Stimulated activated CD8-positive, alpha-beta memory T cell treated with anti-CD3 and anti-CD28 coated beads, Interleukin-12 subunit alpha, Interleukin-12 subunit beta, amount 100 ng/mL, for 4 hours (primary cell): ENCODE results near the gene GAS2.

Source experiments
- DNase-seq: peaks from one replicate; pipeline ENCODE4 v3.0.0-alpha.2; 2020; ENCODE audit warnings: low read depth

Gene GAS2

DNA sequence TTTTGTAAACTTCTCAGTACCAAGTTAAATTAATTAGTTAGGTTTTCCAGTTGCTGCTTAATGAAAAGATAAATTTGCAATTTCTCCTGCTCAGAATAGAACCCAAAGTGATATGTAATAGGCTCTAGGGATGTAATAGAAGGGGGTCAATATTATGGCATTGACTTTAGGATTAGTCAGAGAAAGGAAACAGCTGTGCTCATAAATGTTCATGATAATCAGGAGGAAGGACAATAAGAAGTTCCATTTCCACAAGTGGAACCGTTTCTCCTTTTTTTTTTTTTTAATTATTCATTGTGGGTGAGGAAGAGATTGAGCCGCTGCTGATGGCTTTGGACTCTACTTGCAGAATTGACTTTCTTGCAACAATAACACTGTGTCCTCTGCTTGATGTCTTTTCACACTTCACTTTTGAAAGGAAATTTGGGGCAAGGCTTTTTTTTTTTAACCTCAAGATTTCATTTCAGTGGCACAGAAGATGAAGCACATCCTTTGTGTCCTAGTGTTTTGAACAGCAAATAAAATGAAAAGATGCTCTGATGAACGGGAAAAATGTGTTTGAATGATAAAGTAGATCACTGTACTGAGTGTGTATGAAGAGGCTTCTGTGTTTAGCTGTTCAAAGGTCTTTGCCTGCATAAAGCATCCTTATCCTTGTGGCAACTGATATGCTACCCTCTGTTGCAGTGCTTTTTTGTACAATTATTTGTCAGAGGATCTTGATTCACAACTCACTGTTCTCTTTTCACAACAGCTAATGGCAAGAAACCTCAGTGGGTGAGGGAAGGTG, 62.4 kb downstream of the GAS2 start:
- no peak for DNase-seq

- no peak for DNase-seq
Measured at GRCh38 chr11:22730319-22730718, 63.9 kb downstream of the GAS2 start.

DNA sequence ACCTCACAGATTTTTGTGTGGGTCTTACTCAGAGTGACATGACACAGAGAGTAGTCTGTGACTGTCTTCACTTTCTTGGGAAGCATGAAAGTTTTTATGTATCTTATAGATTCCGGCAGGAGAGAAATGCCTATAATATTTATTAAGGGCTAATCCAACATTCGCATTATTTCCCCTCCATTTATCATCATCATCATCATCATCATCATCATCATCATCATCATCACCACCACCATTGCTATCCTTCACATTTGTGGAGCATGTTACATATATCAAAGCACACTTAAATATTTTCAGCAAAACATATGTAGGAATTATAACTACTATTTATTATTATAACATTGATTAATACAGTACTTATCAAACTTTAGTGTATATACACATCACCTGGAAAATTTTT, 66.2 kb downstream of the GAS2 start:
- DNase-seq, result no peak

DNA sequence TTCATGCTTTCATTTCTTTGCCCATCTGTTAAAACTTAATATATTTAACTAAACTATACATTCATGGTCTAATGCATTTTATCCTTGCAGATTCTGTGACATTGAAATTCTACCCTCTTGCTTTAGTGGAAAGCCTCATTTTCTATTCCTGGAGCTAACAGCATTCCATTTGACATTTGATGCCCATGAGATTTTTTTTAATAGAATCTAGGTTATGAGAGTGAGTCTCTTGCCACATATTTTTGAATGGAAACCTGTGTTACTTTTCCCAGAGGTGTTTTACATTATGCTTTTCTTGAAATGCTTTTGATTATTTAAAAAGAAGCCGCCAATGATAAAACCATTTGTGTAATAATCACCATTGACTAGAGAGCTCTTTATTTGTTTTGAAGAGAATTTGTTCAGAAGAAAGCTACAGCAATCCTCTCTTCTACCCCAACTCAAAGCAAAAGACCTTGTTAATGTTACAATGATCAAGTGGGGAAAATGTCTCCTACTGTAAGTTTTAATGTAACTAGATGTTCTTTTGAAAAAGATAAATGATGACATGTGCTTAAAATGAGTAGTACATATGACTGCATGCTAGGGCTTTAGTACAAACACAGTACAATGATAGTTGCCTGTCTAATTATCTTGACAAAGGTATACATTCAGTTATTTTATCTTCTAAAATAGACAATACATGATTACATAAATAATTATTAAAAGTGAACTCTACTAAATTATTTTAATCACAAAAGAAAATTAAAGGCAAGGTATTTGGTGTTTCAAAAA, 67.3 kb downstream of the GAS2 start:
- no peak for DNase-seq

- DNase-seq, result no peak
Measured at GRCh38 chr11:22734628-22735345, 68.4 kb downstream of the GAS2 start.

DNA sequence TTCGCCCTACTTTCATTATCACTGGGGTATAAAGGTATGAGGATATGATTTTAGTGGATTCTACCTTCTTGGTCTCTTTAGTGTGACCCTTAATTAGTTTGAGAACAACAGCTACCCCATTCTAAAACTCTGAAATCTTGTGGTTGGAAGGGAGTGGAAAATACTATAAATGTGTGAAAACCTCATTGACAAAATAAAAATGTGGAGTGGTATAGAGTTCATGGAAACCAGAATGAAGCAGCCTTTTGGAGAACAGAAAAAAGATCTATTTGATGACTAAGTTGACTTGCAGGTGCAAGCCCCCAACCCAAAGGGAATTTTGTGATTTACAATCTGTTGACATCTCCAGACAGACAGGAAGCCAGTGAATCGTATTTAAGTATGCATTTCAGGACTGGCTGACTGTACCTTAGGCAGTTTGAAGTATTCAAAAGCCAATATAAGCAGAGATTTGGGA, 75.8 kb downstream of the GAS2 start:
- no peak for DNase-seq

- DNase-seq, result no peak
Measured at GRCh38 chr11:22749536-22749935, 83.1 kb downstream of the GAS2 start.

DNA sequence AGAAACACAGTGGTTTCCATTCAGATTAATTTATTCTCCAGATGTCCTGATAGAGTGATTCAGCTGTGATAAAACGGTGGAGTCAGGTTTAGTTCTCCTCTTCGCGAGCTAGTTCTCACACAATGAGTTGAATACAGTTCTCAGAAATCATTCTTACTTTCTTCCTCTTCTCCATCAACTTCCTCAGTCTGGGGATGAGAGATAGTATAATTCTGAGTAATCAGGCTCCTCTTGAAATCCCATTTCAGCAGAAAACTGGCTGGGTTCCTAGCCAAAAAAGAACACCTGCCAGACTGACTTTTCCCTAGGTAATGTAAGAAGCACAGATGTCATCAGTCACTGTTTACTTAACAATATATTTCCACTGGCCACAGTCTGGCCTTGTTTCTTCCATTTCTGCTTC, 86.5 kb downstream of the GAS2 start:
- no peak for DNase-seq

DNA sequence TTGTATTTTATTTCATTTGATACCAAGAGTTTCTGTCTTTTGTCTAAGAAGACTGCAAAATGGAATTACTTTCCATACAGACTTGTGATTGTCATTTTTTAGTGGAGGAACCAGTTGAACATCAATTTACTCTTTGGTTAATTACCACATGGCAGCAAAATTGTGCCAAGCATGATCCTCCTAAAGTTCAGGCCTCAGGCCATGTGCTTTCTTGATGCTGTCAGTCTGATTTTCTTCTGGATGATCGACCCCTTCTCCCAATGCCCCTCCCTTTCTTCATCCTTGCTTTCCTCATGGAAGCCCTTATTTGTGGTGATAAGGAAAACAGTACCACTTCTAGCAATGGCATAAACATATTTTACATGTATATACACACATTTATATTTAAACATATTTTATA, 87.0 kb downstream of the GAS2 start:
- no peak for DNase-seq

GRCh38 chr11:22761066-22761465, 94.7 kb downstream of the GAS2 start:
- DNase-seq, result no peak

DNA sequence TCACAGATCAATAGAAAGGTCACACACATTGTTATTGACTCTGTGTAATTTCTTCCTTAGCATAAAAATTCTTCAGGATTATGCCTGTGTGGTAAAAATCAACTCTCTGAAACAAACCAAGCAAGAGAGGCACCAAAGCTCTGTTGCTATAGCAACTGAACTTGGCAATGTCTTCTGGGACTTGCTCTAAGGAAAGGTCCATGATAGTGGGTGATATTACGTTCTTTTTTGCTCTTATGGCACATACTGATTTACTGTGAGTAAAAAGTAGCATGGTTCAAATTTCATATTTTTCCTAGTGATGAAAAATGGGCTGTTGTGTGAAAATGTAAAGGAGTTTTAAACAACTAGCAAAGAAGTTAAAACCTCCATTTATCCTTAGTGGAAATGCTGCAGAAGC, 96.8 kb downstream of the GAS2 start:
- no peak for DNase-seq

GRCh38 chr11:22764735-22765134, 98.3 kb downstream of the GAS2 start:
- DNase-seq, result no peak

DNA sequence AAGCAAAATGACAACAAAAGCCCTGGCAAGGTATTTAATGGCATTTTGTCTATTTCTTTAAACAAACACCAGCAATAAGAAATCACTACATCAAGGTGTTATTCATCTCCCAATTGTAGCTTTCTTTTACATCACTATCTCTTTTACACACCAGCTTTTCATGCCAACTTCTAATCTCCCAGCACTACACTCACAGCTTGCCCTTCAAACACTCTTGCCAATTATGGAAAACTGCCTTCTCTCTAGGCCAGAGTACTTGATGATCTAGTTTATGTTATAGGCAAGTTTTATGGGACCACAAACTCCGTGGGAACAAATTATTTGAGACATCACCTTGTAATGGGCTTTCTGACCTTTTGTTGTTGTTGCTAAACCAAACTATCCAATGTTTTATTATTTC, 101.9 kb downstream of the GAS2 start:
- no peak for DNase-seq

GRCh38 chr11:22769081-22769480, 102.7 kb downstream of the GAS2 start:
- DNase-seq, result no peak

DNA sequence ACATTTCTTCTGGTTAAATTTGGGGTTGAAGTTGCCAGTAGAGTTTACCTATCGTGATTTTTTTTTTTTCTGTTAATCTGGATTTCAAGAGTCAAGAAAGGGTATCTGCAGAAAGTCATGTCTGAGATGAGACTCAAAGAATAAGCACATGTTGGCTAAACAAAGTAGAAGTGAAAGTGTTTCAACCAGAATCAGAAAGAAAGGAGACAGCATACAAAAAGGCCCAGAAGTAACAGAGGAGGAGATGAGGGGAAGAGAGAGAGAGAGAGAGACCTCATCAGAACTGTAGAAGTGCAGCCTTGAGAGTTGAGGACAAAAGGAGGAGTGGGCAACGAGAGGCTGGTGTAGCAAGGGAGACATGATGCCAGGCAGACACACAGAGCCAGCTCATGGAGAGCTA, 108.3 kb downstream of the GAS2 start:
- no peak for DNase-seq

GRCh38 chr11:22775248-22775647, 108.8 kb downstream of the GAS2 start:
- no peak for DNase-seq

- DNase-seq, result no peak
Measured at GRCh38 chr11:22778642-22779041, 112.2 kb downstream of the GAS2 start.

- DNase-seq, result no peak
Measured at GRCh38 chr11:22779850-22780249, 113.4 kb downstream of the GAS2 start.

- no peak for DNase-seq
Measured at GRCh38 chr11:22780952-22781593, 114.7 kb downstream of the GAS2 start.

DNA sequence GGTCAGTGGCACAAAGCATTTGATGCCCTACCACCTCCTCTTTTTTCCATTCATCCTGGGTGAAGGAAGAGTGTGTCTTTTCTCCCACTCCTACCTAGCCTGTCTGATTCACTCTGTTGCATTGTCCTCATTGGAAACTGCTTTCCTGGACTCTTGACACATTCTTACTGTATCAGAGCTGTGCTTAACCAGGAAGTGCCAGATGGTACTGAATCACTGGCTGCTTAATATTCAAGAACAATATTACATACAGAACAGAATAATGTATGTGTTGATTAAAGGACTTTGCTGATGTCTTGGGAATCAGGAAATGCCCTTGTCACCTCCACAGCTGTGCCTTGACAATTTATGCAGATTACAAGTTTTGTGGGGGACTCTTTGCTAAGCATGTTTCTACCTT, 118.8 kb downstream of the GAS2 start:
- no peak for DNase-seq

DNA sequence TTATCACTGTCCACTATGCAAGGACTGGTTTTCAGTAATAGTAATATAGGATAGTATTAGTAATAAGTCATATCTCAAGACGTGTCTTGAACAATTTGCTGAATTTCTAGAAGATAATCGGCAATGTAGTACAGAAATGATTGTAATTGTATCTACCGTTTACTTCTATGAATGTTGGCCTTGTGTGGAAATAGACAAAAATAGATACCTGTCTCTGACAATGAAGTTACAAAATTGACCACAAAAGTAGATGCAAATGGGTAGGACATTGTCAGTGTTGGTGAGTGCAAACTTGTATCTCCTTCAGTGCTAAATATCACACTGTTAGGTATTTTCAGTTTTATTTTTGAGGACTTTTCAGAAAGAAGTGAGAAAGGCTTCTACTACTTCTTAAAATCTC, 120.1 kb downstream of the GAS2 start:
- DNase-seq, result no peak

- DNase-seq, result no peak
Measured at GRCh38 chr11:22787055-22787454, 120.6 kb downstream of the GAS2 start.
